Measurements from ENCODE around the gene RNF40. TPM values are rescaled to one million over a fixed set of nuclear protein-coding genes. Genes with fewer than 3 reads are reported as not detected.

The RNF40 gene
- total RNA-seq, 1 experiment from 2014 or later, result 90.3 TPM

DNA sequence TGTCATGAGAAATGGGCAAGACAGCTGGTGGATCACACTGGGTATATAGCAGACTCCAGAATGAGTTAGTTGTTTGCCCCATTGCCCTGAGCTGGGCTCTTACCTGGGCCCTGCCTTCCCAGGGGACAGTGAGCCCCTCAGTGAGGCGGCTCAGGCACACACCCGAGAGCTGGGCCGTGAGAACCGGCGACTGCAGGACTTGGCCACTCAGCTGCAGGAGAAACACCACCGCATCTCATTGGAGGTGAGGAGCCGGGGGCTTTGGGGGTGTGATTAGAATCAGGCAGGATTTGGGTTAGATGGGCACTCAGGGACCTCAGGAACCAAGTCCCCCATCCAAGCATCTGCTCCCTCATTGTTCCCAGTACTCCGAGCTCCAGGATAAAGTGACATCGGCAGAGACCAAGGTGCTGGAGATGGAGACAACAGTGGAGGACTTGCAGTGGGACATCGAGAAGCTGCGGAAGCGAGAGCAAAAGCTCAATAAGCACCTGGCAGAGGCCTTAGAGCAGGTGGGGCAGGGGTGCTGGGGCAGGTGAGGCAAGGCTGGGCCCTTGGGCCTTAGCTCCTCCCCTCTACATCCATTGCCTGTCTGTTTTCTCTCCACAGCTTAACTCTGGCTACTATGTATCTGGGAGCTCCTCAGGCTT is 2.8 kb downstream of the RNF40 start:
- ChIA-PET CTCF (no interaction called here), RAD21 (ENCODE audit: low non-redundant PET in 1 of 2, low total read pairs in 2 of 2, uncharacterized antibody in 2 of 2, unreplicated experiment in 2 of 2) (no interaction called here), POLR2A (no interaction called here)
- intact Hi-C loops (cut with micrococcal nuclease), result no loop called here
- Histone ChIP-seq H3K79me2 (ENCODE audit: insufficient read depth, low read length) (peaks cover 36% of the 10 kb centered on the region), H3K4me3 (replicated peaks in 1 of 2; ENCODE audit: low read depth in 1 of 2, low read length in 2 of 2) (no peak overlapping the region), H3K27me3 (ENCODE audit: insufficient read depth, low read length) (no peaks in the 10 kb centered on the region), H3K9me2 (ENCODE audit: insufficient read depth) (no peaks in the 10 kb centered on the region), H3K36me3 (ENCODE audit: control insufficient read depth in 1 of 2, insufficient read depth in 2 of 2, low read length in 2 of 2) (peaks cover 51 to 60% of the 10 kb centered on the region in 2 experiments), H4K20me1 (ENCODE audit: insufficient read depth) (no peaks in the 10 kb centered on the region), H3K4me1 (ENCODE audit: control insufficient read depth in 1 of 2, insufficient read depth in 2 of 2, low read length in 2 of 2) (peaks cover 14 to 24% of the 10 kb centered on the region in 2 experiments; a peak in 3 of 4 replicates), H2AFZ (ENCODE audit: low read depth, low read length, poor library complexity, severe bottlenecking) (no peak overlapping the region), H3K27ac (ENCODE audit: low read depth, low read length) (no peak overlapping the region), H3K9me3 (ENCODE audit: control insufficient read depth in 1 of 2, insufficient read depth in 1 of 2, low read depth in 1 of 2, low read length in 2 of 2) (no peaks in the 10 kb centered on the region), H3K4me2 (ENCODE audit: low read length) (no peak overlapping the region), H3K9ac (ENCODE audit: low read length) (no peak overlapping the region)
- no peak for ATAC-seq
- DNase-seq (ENCODE audit: low read depth, low spot score), result no peak
- BruUV-seq (replicated peaks), result no TSS peak
- no peak for TF ChIP-seq YY1 (IDR thresholded peaks at IDR 0.05; ENCODE audit: extremely low read depth, insufficient replicate concordance, low read depth, low read length)
- TF ChIP-seq FOSL1 (IDR thresholded peaks at IDR 0.05; ENCODE audit: low read depth), result no peak
- TF ChIP-seq ELF1 (IDR thresholded peaks at IDR 0.05; ENCODE audit: borderline replicate concordance, low read depth), result no peak
- TF ChIP-seq JUND (IDR thresholded peaks at IDR 0.05), result no peak
- TF ChIP-seq EZH2 (IDR thresholded peaks at IDR 0.05), result no peak
- no peak for TF ChIP-seq POLR2A (IDR thresholded peaks at IDR 0.05; ENCODE audit: borderline replicate concordance, extremely low read depth, insufficient read depth, insufficient read length)
- TF ChIP-seq EGR1 (IDR thresholded peaks at IDR 0.05; ENCODE audit: low read depth), result no peak
- no peak for TF ChIP-seq CEBPB (IDR thresholded peaks at IDR 0.05; ENCODE audit: low read depth)
- TF ChIP-seq, protein P1, sequence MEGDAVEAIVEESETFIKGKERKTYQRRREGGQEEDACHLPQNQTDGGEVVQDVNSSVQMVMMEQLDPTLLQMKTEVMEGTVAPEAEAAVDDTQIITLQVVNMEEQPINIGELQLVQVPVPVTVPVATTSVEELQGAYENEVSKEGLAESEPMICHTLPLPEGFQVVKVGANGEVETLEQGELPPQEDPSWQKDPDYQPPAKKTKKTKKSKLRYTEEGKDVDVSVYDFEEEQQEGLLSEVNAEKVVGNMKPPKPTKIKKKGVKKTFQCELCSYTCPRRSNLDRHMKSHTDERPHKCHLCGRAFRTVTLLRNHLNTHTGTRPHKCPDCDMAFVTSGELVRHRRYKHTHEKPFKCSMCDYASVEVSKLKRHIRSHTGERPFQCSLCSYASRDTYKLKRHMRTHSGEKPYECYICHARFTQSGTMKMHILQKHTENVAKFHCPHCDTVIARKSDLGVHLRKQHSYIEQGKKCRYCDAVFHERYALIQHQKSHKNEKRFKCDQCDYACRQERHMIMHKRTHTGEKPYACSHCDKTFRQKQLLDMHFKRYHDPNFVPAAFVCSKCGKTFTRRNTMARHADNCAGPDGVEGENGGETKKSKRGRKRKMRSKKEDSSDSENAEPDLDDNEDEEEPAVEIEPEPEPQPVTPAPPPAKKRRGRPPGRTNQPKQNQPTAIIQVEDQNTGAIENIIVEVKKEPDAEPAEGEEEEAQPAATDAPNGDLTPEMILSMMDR (IDR thresholded peaks at IDR 0.05 in 2 of 3, conservative IDR thresholded peaks at IDR 0.05 in 1 of 3; ENCODE audit: borderline replicate concordance in 1 of 3, insufficient read depth in 1 of 3, low read depth in 2 of 3, low read length in 2 of 3), result no peak
- no peak for TF ChIP-seq RAD21 (IDR thresholded peaks at IDR 0.05; ENCODE audit: low read depth)
- TF ChIP-seq, protein P2, sequence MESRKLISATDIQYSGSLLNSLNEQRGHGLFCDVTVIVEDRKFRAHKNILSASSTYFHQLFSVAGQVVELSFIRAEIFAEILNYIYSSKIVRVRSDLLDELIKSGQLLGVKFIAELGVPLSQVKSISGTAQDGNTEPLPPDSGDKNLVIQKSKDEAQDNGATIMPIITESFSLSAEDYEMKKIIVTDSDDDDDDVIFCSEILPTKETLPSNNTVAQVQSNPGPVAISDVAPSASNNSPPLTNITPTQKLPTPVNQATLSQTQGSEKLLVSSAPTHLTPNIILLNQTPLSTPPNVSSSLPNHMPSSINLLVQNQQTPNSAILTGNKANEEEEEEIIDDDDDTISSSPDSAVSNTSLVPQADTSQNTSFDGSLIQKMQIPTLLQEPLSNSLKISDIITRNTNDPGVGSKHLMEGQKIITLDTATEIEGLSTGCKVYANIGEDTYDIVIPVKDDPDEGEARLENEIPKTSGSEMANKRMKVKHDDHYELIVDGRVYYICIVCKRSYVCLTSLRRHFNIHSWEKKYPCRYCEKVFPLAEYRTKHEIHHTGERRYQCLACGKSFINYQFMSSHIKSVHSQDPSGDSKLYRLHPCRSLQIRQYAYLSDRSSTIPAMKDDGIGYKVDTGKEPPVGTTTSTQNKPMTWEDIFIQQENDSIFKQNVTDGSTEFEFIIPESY (IDR thresholded peaks at IDR 0.05; ENCODE audit: extremely low read depth, insufficient replicate concordance, low read length), result no peak
- no peak for TF ChIP-seq SRF (IDR thresholded peaks at IDR 0.05; ENCODE audit: low read depth)
- TF ChIP-seq, protein P3, sequence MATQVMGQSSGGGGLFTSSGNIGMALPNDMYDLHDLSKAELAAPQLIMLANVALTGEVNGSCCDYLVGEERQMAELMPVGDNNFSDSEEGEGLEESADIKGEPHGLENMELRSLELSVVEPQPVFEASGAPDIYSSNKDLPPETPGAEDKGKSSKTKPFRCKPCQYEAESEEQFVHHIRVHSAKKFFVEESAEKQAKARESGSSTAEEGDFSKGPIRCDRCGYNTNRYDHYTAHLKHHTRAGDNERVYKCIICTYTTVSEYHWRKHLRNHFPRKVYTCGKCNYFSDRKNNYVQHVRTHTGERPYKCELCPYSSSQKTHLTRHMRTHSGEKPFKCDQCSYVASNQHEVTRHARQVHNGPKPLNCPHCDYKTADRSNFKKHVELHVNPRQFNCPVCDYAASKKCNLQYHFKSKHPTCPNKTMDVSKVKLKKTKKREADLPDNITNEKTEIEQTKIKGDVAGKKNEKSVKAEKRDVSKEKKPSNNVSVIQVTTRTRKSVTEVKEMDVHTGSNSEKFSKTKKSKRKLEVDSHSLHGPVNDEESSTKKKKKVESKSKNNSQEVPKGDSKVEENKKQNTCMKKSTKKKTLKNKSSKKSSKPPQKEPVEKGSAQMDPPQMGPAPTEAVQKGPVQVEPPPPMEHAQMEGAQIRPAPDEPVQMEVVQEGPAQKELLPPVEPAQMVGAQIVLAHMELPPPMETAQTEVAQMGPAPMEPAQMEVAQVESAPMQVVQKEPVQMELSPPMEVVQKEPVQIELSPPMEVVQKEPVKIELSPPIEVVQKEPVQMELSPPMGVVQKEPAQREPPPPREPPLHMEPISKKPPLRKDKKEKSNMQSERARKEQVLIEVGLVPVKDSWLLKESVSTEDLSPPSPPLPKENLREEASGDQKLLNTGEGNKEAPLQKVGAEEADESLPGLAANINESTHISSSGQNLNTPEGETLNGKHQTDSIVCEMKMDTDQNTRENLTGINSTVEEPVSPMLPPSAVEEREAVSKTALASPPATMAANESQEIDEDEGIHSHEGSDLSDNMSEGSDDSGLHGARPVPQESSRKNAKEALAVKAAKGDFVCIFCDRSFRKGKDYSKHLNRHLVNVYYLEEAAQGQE (IDR thresholded peaks at IDR 0.05; ENCODE audit: low read depth), result no peak
- TF ChIP-seq TCF7L2 (IDR thresholded peaks at IDR 0.05; ENCODE audit: borderline replicate concordance, extremely low read depth, insufficient read depth, insufficient read length), result no peak
- TF ChIP-seq POLR2AphosphoS5 (IDR thresholded peaks at IDR 0.05; ENCODE audit: low read depth, low read length), result no peak
